ENCODE measurements around the gene DPP8.

Gene DPP8

DNA sequence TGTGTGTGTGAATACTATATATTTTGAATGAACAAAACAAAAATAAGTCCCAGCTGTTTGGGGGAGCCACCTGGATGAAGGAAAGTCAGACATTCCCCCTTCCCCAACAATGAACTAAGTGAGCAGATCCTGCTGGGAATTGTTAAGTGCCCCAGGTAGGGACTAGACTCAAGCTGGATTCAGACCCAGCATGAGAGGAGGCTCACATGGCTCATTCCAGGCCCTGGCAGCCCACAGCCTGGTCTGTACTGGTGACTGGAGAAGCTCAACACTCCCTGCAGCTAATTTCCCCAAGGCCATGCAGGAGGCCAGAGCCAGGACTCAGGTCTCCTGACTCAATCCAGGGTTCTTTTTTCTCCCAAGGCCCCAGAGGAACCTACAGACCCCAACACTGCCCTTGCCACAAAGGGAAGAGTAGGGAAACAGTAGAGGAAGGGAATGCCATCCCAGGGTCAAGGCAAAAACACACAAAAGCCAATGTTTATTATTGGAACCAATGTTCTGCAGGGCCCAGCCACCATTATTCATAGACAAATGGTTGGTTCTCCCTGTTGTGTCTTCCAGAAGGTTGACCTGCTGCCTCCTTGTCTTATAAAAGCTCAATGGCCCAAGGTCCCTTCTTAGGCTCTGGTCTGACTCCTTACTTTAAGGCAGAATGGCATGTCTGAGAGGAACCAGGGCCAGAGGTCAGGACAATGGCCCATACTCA lies 104.3 kb downstream of the DPP8 start:
- H3K4me2 ChIP-seq, result no peak overlapping the region
- H3K36me3 ChIP-seq (ENCODE audit: insufficient read depth), result no peaks in the 10 kb centered on the region
- H4K20me1 ChIP-seq (ENCODE audit: insufficient read depth), result no peaks in the 10 kb centered on the region
- H3K79me2 ChIP-seq (ENCODE audit: insufficient read depth, low read depth), result no peaks in the 10 kb centered on the region
- no peak overlapping the region for H3K27ac ChIP-seq
- no peak overlapping the region for H3K9ac ChIP-seq
- no peaks in the 10 kb centered on the region for H3K27me3 ChIP-seq (ENCODE audit: insufficient read depth, low read depth)
- no peak overlapping the region for H2AFZ ChIP-seq (ENCODE audit: low read depth)
- peaks cover 13% of the 10 kb centered on the region for H3K4me1 ChIP-seq (ENCODE audit: low read depth, poor library complexity, severe bottlenecking)
- TF ChIP-seq, protein P1, sequence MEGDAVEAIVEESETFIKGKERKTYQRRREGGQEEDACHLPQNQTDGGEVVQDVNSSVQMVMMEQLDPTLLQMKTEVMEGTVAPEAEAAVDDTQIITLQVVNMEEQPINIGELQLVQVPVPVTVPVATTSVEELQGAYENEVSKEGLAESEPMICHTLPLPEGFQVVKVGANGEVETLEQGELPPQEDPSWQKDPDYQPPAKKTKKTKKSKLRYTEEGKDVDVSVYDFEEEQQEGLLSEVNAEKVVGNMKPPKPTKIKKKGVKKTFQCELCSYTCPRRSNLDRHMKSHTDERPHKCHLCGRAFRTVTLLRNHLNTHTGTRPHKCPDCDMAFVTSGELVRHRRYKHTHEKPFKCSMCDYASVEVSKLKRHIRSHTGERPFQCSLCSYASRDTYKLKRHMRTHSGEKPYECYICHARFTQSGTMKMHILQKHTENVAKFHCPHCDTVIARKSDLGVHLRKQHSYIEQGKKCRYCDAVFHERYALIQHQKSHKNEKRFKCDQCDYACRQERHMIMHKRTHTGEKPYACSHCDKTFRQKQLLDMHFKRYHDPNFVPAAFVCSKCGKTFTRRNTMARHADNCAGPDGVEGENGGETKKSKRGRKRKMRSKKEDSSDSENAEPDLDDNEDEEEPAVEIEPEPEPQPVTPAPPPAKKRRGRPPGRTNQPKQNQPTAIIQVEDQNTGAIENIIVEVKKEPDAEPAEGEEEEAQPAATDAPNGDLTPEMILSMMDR (conservative IDR thresholded peaks at IDR 0.05; ENCODE audit: low read depth, low read length), result no peak
- no peak overlapping the region for H3K4me3 ChIP-seq (IDR thresholded peaks at IDR 0.05; ENCODE audit: insufficient read depth, low read depth, low read length)

DNA sequence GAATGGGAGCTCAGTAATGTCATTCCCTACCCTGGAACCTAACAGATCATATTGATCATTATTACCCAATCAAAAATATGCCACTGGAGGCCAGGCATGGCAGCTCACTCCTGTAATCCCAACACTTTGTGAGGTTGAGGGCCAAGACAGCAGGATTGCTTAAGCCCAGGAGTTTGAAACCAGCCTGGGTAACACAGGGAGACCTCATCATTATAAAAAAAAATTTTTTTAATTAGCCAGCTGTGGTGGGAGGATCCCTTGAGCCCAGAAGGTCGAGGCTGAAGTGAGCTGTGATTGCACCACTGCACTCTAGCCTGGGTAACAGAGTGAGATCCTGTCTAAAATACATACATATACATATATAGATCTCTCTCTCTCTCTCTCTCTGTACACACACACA lies 104.9 kb downstream of the DPP8 start:
- no peaks in the 10 kb centered on the region for H4K20me1 ChIP-seq (ENCODE audit: insufficient read depth)
- H3K79me2 ChIP-seq (ENCODE audit: insufficient read depth, low read depth), result no peaks in the 10 kb centered on the region
- peaks cover 13% of the 10 kb centered on the region for H3K4me1 ChIP-seq (ENCODE audit: low read depth, poor library complexity, severe bottlenecking)
- no peak overlapping the region for H2AFZ ChIP-seq (ENCODE audit: low read depth)
- no peaks in the 10 kb centered on the region for H3K36me3 ChIP-seq (ENCODE audit: insufficient read depth)
- TF ChIP-seq, protein P1 (conservative IDR thresholded peaks at IDR 0.05; ENCODE audit: low read depth, low read length), result no peak
- H3K4me3 ChIP-seq (IDR thresholded peaks at IDR 0.05; ENCODE audit: insufficient read depth, low read depth, low read length), result no peak overlapping the region
- H3K27me3 ChIP-seq (ENCODE audit: insufficient read depth, low read depth), result no peaks in the 10 kb centered on the region
- no peak overlapping the region for H3K27ac ChIP-seq
- H3K9ac ChIP-seq, result no peak overlapping the region
- H3K4me2 ChIP-seq, result no peak overlapping the region

DNA sequence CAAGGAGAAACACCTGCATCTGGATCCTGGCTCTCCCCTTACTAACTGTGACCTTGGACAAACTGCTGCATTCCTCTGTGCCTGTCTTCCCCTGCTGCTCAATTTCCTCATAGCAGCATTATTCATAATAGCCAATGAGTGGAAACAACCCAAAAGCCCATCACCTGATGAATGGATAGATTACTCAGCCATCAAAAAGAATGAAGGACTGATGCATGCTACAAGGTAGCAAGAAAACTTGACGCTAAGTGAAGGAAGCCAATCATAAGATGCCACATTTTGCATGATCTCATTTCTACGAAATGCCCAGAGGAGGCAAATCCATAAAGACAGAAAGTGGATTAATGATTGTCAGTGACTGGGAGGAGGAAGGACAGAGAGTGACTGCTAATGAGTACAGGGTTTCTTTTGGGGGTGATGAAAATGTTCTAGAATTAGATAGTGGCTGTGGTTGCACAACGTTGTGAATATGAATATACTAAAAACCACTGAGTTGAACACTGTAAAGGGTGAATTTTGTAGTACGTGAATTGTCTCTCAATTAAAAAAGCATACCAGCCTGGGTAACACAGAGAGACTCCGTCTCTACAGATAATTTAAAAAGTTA lies 105.9 kb downstream of the DPP8 start:
- H3K9ac ChIP-seq, result no peak overlapping the region
- H2AFZ ChIP-seq (ENCODE audit: low read depth), result no peak overlapping the region
- H3K79me2 ChIP-seq (ENCODE audit: insufficient read depth, low read depth), result no peaks in the 10 kb centered on the region
- H3K27ac ChIP-seq, result no peak overlapping the region
- H3K4me2 ChIP-seq, result no peak overlapping the region
- no peaks in the 10 kb centered on the region for H4K20me1 ChIP-seq (ENCODE audit: insufficient read depth)
- no peaks in the 10 kb centered on the region for H3K27me3 ChIP-seq (ENCODE audit: insufficient read depth, low read depth)
- no peaks in the 10 kb centered on the region for H3K36me3 ChIP-seq (ENCODE audit: insufficient read depth)
- no peak overlapping the region for H3K4me3 ChIP-seq (IDR thresholded peaks at IDR 0.05; ENCODE audit: insufficient read depth, low read depth, low read length)
- H3K4me1 ChIP-seq (ENCODE audit: low read depth, poor library complexity, severe bottlenecking), result peaks cover 13% of the 10 kb centered on the region
- TF ChIP-seq, protein P1 (conservative IDR thresholded peaks at IDR 0.05; ENCODE audit: low read depth, low read length), result no peak

DNA sequence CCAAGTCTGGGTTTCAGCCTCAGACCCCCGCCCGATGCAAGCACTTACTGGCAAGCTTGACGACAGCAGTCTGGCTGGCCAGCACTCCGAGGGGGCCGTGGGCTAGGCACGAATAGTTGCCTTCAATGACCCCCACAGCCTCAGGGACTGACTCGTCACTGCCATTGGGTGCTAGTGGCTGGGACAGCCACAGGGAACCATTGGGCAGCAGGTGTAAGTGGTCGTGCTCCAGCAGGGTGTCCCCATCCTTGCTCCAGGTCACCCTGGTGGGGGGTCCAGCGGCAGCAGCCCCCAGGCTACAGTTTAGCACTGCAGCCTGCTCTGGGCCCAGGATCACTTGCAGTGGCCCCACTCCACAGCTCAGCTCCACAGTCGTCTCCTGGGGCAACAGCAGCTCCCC lies 106.5 kb downstream of the DPP8 start:
- Histone ChIP-seq H3K36me3 (ENCODE audit: insufficient read depth) (no peaks in the 10 kb centered on the region), H3K27me3 (ENCODE audit: insufficient read depth, low read depth) (no peaks in the 10 kb centered on the region), H3K4me1 (ENCODE audit: low read depth, poor library complexity, severe bottlenecking) (peaks cover 13% of the 10 kb centered on the region)

More for the DNA sequence above, 106.5 kb downstream of the DPP8 start:
- no peak overlapping the region for H3K27ac ChIP-seq
- TF ChIP-seq, protein P1 (conservative IDR thresholded peaks at IDR 0.05; ENCODE audit: low read depth, low read length), result no peak
- no peaks in the 10 kb centered on the region for H3K79me2 ChIP-seq (ENCODE audit: insufficient read depth, low read depth)
- H3K4me3 ChIP-seq (IDR thresholded peaks at IDR 0.05; ENCODE audit: insufficient read depth, low read depth, low read length), result no peak overlapping the region
- no peak overlapping the region for H2AFZ ChIP-seq (ENCODE audit: low read depth)
- no peak overlapping the region for H3K9ac ChIP-seq
- no peak overlapping the region for H3K4me2 ChIP-seq
- no peaks in the 10 kb centered on the region for H4K20me1 ChIP-seq (ENCODE audit: insufficient read depth)

All from KMS-11 (cell line).